ENCODE measurements around the gene MCTP2. TPM values are rescaled to one million over a fixed set of nuclear protein-coding genes. Genes with fewer than 3 reads are reported as not detected.

Gene MCTP2
- total and polyA plus RNA-seq, 2 of the 8 experiments (the other 6 are each of a cell fraction or from before 2014, with no cell fraction given): 3.4 to 4.5 TPM

- no peaks in the 10 kb centered on the region for H3K4me1 ChIP-seq (replicated peaks in 1 of 4; ENCODE audit: control insufficient read depth in 3 of 4, insufficient read depth in 4 of 4, low read length in 3 of 4)
- TF ChIP-seq SP1 (IDR thresholded peaks at IDR 0.05; ENCODE audit: low read depth, low read length) (no peak), POLR2A (IDR thresholded peaks at IDR 0.05; ENCODE audit: control extremely low read depth in 1 of 2, low read depth in 2 of 2, low read length in 2 of 2) (no peak), YY1 (IDR thresholded peaks at IDR 0.05; ENCODE audit: low read depth, low read length) (no peak), TEAD4 (IDR thresholded peaks at IDR 0.05; ENCODE audit: low read depth, low read length) (no peak), TCF12 (IDR thresholded peaks at IDR 0.05; ENCODE audit: low read depth, low read length) (no peak), HDAC2 (IDR thresholded peaks at IDR 0.05; ENCODE audit: borderline replicate concordance in 1 of 2, low read depth in 2 of 2, low read length in 2 of 2) (no peak), SP4 (IDR thresholded peaks at IDR 0.05; ENCODE audit: low read length) (no peak), MAFK (IDR thresholded peaks at IDR 0.05; ENCODE audit: low read depth, low read length) (no peak), MAX (IDR thresholded peaks at IDR 0.05) (no peak), CTCF (IDR thresholded peaks at IDR 0.05; ENCODE audit: control extremely low read depth in 1 of 3, insufficient read depth in 1 of 3, low read depth in 1 of 3, low read length in 3 of 3) (no peak)
- H3K27me3 ChIP-seq (replicated peaks in 1 of 4; ENCODE audit: control insufficient read depth in 3 of 4, extremely low read depth in 1 of 4, insufficient read depth in 3 of 4, low read length in 3 of 4): no peaks in the 10 kb centered on the region
- H4K91ac ChIP-seq (replicated peaks; ENCODE audit: insufficient read length, low read length): no peak overlapping the region
- no peak overlapping the region for H2BK120ac ChIP-seq (replicated peaks; ENCODE audit: low read depth, low read length)
- no peak overlapping the region for H3K23ac ChIP-seq (ENCODE audit: insufficient read length)
- no peaks in the 10 kb centered on the region for H3K79me2 ChIP-seq (ENCODE audit: control insufficient read depth in 1 of 2, insufficient read depth in 2 of 2, low read length in 2 of 2)
- FAIRE-seq (no peak), DNase-seq (ENCODE audit: low read depth in 1 of 2, low spot score in 2 of 2) (no peak)
- H3K23me2 ChIP-seq (ENCODE audit: low read depth, low read length): no peaks in the 10 kb centered on the region
- H2BK12ac ChIP-seq (ENCODE audit: low read depth, low read length): no peak overlapping the region
- no peaks in the 10 kb centered on the region for H3K36me3 ChIP-seq (ENCODE audit: control insufficient read depth in 2 of 4, insufficient read depth in 4 of 4, low read length in 3 of 4)
- POLR2A ChIA-PET (ENCODE audit: partially characterized antibody): no interaction called here
- H3K56ac ChIP-seq (replicated peaks; ENCODE audit: insufficient read length, low read depth, low read length): no peak overlapping the region
- no peak overlapping the region for H3K4me3 ChIP-seq (ENCODE audit: extremely low read depth in 1 of 4, insufficient read depth in 2 of 4, low read depth in 3 of 4, low read length in 4 of 4)
- no peak overlapping the region for H2BK15ac ChIP-seq (ENCODE audit: low read length)
- no peak overlapping the region for H3K9ac ChIP-seq (replicated peaks in 1 of 4; ENCODE audit: extremely low read depth in 1 of 4, low read depth in 3 of 4, low read length in 3 of 4)
- WGBS, 2 experiments (ENCODE audit: extremely low coverage in 1 of 2, insufficient coverage in 1 of 2, insufficient read length in 1 of 2, insufficient replicate concordance in 2 of 2, low coverage in 1 of 2, low lambda C conversion rate in 2 of 2, missing lambda C conversion rate in 1 of 2): 93% methylated on average over 5 of the region's 5 CpGs; no CpG with 5 or more reads in 1 of the 2 experiments
- H4K20me1 ChIP-seq (replicated peaks in 1 of 2; ENCODE audit: control insufficient read depth in 1 of 2, insufficient read depth in 2 of 2, low read length in 2 of 2): no peaks in the 10 kb centered on the region
- H4K8ac ChIP-seq (ENCODE audit: extremely low read depth, insufficient read depth, low read length): no peak overlapping the region
- no peak overlapping the region for H3K4me2 ChIP-seq (ENCODE audit: insufficient read depth in 1 of 2, low read depth in 2 of 2, low read length in 2 of 2)
- H2AK5ac ChIP-seq (ENCODE audit: low read depth, low read length): no peak overlapping the region
- H2BK5ac ChIP-seq (ENCODE audit: low read depth, low read length): no peak overlapping the region
- no peaks in the 10 kb centered on the region for H3K9me3 ChIP-seq (ENCODE audit: insufficient read depth in 2 of 2, low read depth in 1 of 2, low read length in 1 of 2)
- CTCF ChIA-PET (ENCODE audit: partially characterized antibody): interaction anchor here (0.7 kb wide), 1 partner anchor 72 kb away, joined by 3 read pairs; no protein-coding TSS in a partner anchor
- no peak overlapping the region for H3K4ac ChIP-seq (replicated peaks; ENCODE audit: insufficient read length, low read depth, low read length)
- no peak overlapping the region for H4K5ac ChIP-seq (ENCODE audit: insufficient read length, low read depth, low read length)
- no peak overlapping the region for H3K27ac ChIP-seq (ENCODE audit: low read depth, low read length)
- no peak overlapping the region for H2AFZ ChIP-seq (ENCODE audit: low read length)
- H3K14ac ChIP-seq (ENCODE audit: insufficient read length): no peak overlapping the region
- H3K79me1 ChIP-seq (ENCODE audit: low read depth, low read length): no peaks in the 10 kb centered on the region
- H3K18ac ChIP-seq (ENCODE audit: extremely low read depth, low read length): no peak overlapping the region
- no peak overlapping the region for H2BK20ac ChIP-seq (ENCODE audit: low read length)
Observed at GRCh38 chr15:94212291-94212690, 19.1 kb upstream of the MCTP2 start.
